ENCODE data around the gene ARHGAP22.

ARHGAP22 gene

GRCh38 chr10:48595539-48595932 is 9.3 kb downstream of the ARHGAP22 start:
- Histone ChIP-seq H2AFZ (ENCODE audit: low read length) (no peak overlapping the region), H3K79me2 (ENCODE audit: low read length) (no peaks in the 10 kb centered on the region), H3K9me3 (replicated peaks; ENCODE audit: insufficient read depth, low read length) (no peaks in the 10 kb centered on the region), H3K4me3 (ENCODE audit: low read length) (no peak overlapping the region), H4K20me1 (ENCODE audit: insufficient read depth, low read length) (no peaks in the 10 kb centered on the region), H3F3A (ENCODE audit: insufficient read depth, low read length) (no peaks in the 10 kb centered on the region), H3K4me2 (ENCODE audit: low read depth, low read length) (no peak overlapping the region), H3K9ac (ENCODE audit: low read length) (no peak overlapping the region), H3K36me3 (replicated peaks; ENCODE audit: insufficient read depth, low read length) (no peaks in the 10 kb centered on the region), H3K27ac (ENCODE audit: low read length) (no peak overlapping the region), H3K9me2 (replicated peaks; ENCODE audit: insufficient read depth, low read length) (no peaks in the 10 kb centered on the region), H3K4me1 (ENCODE audit: low read length) (no peaks in the 10 kb centered on the region), H3K27me3 (replicated peaks; ENCODE audit: insufficient read depth, low read length) (no peaks in the 10 kb centered on the region)
- no peak for DNase-seq
- no peak for TF ChIP-seq EZH2phosphoT487 (IDR thresholded peaks at IDR 0.05; ENCODE audit: low read length)
- no peak for TF ChIP-seq CTCF (IDR thresholded peaks at IDR 0.05; ENCODE audit: low read length)
- no peak for TF ChIP-seq EZH2 (optimal IDR thresholded peaks at IDR 0.05; ENCODE audit: low read depth, low read length)

GRCh38 chr10:48594803-48595538 is 9.9 kb downstream of the ARHGAP22 start:
- H3K4me3 ChIP-seq (ENCODE audit: low read length): no peak overlapping the region
- H3K4me2 ChIP-seq (ENCODE audit: low read depth, low read length): no peak overlapping the region
- H3F3A ChIP-seq (ENCODE audit: insufficient read depth, low read length): no peaks in the 10 kb centered on the region
- no peak overlapping the region for H3K9ac ChIP-seq (ENCODE audit: low read length)
- H3K36me3 ChIP-seq (replicated peaks; ENCODE audit: insufficient read depth, low read length): no peaks in the 10 kb centered on the region
- H2AFZ ChIP-seq (ENCODE audit: low read length): no peak overlapping the region
- no peaks in the 10 kb centered on the region for H3K9me3 ChIP-seq (replicated peaks; ENCODE audit: insufficient read depth, low read length)
- no peaks in the 10 kb centered on the region for H4K20me1 ChIP-seq (ENCODE audit: insufficient read depth, low read length)
- no peak for DNase-seq
- no peak overlapping the region for H3K27ac ChIP-seq (ENCODE audit: low read length)
- H3K79me2 ChIP-seq (ENCODE audit: low read length): no peaks in the 10 kb centered on the region
- no peaks in the 10 kb centered on the region for H3K9me2 ChIP-seq (replicated peaks; ENCODE audit: insufficient read depth, low read length)
- TF ChIP-seq EZH2phosphoT487 (IDR thresholded peaks at IDR 0.05; ENCODE audit: low read length) (no peak), EZH2 (optimal IDR thresholded peaks at IDR 0.05; ENCODE audit: low read depth, low read length) (no peak), CTCF (IDR thresholded peaks at IDR 0.05; ENCODE audit: low read length) (no peak)
- H3K27me3 ChIP-seq (replicated peaks; ENCODE audit: insufficient read depth, low read length): no peaks in the 10 kb centered on the region
- no peaks in the 10 kb centered on the region for H3K4me1 ChIP-seq (ENCODE audit: low read length)

GRCh38 chr10:48594371-48594770 is 10.5 kb downstream of the ARHGAP22 start:
- H3K9me2 ChIP-seq (replicated peaks; ENCODE audit: insufficient read depth, low read length): no peaks in the 10 kb centered on the region
- no peak overlapping the region for H3K4me2 ChIP-seq (ENCODE audit: low read depth, low read length)
- H3K9ac ChIP-seq (ENCODE audit: low read length): no peak overlapping the region
- no peak for TF ChIP-seq EZH2 (optimal IDR thresholded peaks at IDR 0.05; ENCODE audit: low read depth, low read length)
- H3K27ac ChIP-seq (ENCODE audit: low read length): no peak overlapping the region
- H3K27me3 ChIP-seq (replicated peaks; ENCODE audit: insufficient read depth, low read length): no peaks in the 10 kb centered on the region
- no peaks in the 10 kb centered on the region for H4K20me1 ChIP-seq (ENCODE audit: insufficient read depth, low read length)
- no peaks in the 10 kb centered on the region for H3K36me3 ChIP-seq (replicated peaks; ENCODE audit: insufficient read depth, low read length)
- H3K79me2 ChIP-seq (ENCODE audit: low read length): no peaks in the 10 kb centered on the region
- H3F3A ChIP-seq (ENCODE audit: insufficient read depth, low read length): no peaks in the 10 kb centered on the region
- H3K9me3 ChIP-seq (replicated peaks; ENCODE audit: insufficient read depth, low read length): no peaks in the 10 kb centered on the region
- no peak for DNase-seq
- H3K4me1 ChIP-seq (ENCODE audit: low read length): no peaks in the 10 kb centered on the region
- H3K4me3 ChIP-seq (ENCODE audit: low read length): no peak overlapping the region
- H2AFZ ChIP-seq (ENCODE audit: low read length): no peak overlapping the region

GRCh38 chr10:48592346-48592745 is 12.5 kb downstream of the ARHGAP22 start:
- no peaks in the 10 kb centered on the region for H3F3A ChIP-seq (ENCODE audit: insufficient read depth, low read length)
- no peak overlapping the region for H3K9ac ChIP-seq (ENCODE audit: low read length)
- no peak overlapping the region for H3K4me3 ChIP-seq (ENCODE audit: low read length)
- no peak overlapping the region for H2AFZ ChIP-seq (ENCODE audit: low read length)
- no peaks in the 10 kb centered on the region for H4K20me1 ChIP-seq (ENCODE audit: insufficient read depth, low read length)
- H3K79me2 ChIP-seq (ENCODE audit: low read length): no peaks in the 10 kb centered on the region
- H3K4me1 ChIP-seq (ENCODE audit: low read length): no peaks in the 10 kb centered on the region
- no peak overlapping the region for H3K4me2 ChIP-seq (ENCODE audit: low read depth, low read length)
- no peaks in the 10 kb centered on the region for H3K9me2 ChIP-seq (replicated peaks; ENCODE audit: insufficient read depth, low read length)
- H3K9me3 ChIP-seq (replicated peaks; ENCODE audit: insufficient read depth, low read length): no peaks in the 10 kb centered on the region
- TF ChIP-seq EZH2phosphoT487 (IDR thresholded peaks at IDR 0.05; ENCODE audit: low read length) (no peak), EZH2 (optimal IDR thresholded peaks at IDR 0.05; ENCODE audit: low read depth, low read length) (no peak), CTCF (IDR thresholded peaks at IDR 0.05; ENCODE audit: low read length) (no peak)
- DNase-seq: no peak
- H3K27me3 ChIP-seq (replicated peaks; ENCODE audit: insufficient read depth, low read length): no peaks in the 10 kb centered on the region
- H3K27ac ChIP-seq (ENCODE audit: low read length): no peak overlapping the region
- no peaks in the 10 kb centered on the region for H3K36me3 ChIP-seq (replicated peaks; ENCODE audit: insufficient read depth, low read length)

All from MM.1S (cell line).